Subcutaneous abdominal adipose tissue (tissue), 5 donors: Measurements from ENCODE around the gene PAX7.

Experiments
- H3K27ac ChIP-seq: one replicate; pipeline ENCODE4 v1.7.0; 2013; ENCODE audit warnings: low read depth, mild to moderate bottlenecking, inconsistent platforms, low read length, moderate library complexity
- H3K27me3 ChIP-seq, 5 donors: one replicate each; pipeline ENCODE4 v1.7.0; 2013; ENCODE audit warnings: low read length in 5 of 5, inconsistent platforms in 1 of 5; ENCODE audit not compliant: control insufficient read depth in 5 of 5, insufficient read depth in 4 of 5
- H3K36me3 ChIP-seq, 5 donors: one replicate each; pipeline ENCODE4 v1.7.0; 2013; ENCODE audit warnings: low read length in 5 of 5; ENCODE audit not compliant: control insufficient read depth in 5 of 5, insufficient read depth in 5 of 5
- H3K4me1 ChIP-seq, 5 donors: one replicate each; pipeline ENCODE4 v1.7.0; 2013; ENCODE audit warnings: low read length in 5 of 5, mild to moderate bottlenecking in 3 of 5, moderate library complexity in 1 of 5; ENCODE audit not compliant: control insufficient read depth in 5 of 5, insufficient read depth in 5 of 5
- H3K4me3 ChIP-seq, 5 donors: one replicate each; pipeline ENCODE4 v1.7.0; 2013; ENCODE audit warnings: low read length in 5 of 5, low read depth in 1 of 5
- H3K9ac ChIP-seq, 5 donors: one replicate each; pipeline ENCODE4 v1.7.0; 2013; ENCODE audit warnings: low read length in 5 of 5, mild to moderate bottlenecking in 4 of 5, moderate library complexity in 3 of 5
- H3K9me3 ChIP-seq, 5 donors: one replicate each; pipeline ENCODE4 v1.7.0; 2013; ENCODE audit warnings: low read length in 5 of 5; ENCODE audit not compliant: control insufficient read depth in 5 of 5
- donor health status: healthy.
- donor health status: healthy.
- donor health status: healthy.
- donor health status: healthy.
- donor health status: healthy.

Gene PAX7

DNA sequence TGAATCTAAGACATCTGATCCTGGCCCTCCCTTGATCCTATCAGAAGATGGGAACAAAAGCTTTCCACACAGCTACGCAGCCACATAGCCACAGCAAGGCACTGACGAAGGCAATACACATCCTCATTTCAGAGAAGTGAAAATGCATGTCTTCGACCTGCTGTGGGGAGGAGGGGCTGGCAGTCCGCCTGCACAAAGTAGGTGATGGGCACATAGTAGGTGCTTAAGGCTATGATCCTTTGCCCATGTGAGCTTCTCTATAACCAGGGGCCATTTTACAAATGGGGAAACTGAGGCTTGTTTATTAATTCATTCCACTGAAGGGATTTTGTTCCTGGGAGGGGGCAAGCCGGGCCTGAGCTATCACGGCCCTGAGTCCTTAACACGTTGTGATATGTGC, 94.2 kb downstream of the PAX7 start:
- peaks cover 20 to 83% (median 70%) of the 10 kb centered on the region in 5 donors for H3K27me3 ChIP-seq
- H3K9ac ChIP-seq = no peak overlapping the region
- no peak overlapping the region for H3K4me3 ChIP-seq
- no peaks in the 10 kb centered on the region for H3K36me3 ChIP-seq
- H3K27ac ChIP-seq = no peak overlapping the region
- H3K4me1 ChIP-seq = no peaks in the 10 kb centered on the region
- no peaks in the 10 kb centered on the region for H3K9me3 ChIP-seq

DNA sequence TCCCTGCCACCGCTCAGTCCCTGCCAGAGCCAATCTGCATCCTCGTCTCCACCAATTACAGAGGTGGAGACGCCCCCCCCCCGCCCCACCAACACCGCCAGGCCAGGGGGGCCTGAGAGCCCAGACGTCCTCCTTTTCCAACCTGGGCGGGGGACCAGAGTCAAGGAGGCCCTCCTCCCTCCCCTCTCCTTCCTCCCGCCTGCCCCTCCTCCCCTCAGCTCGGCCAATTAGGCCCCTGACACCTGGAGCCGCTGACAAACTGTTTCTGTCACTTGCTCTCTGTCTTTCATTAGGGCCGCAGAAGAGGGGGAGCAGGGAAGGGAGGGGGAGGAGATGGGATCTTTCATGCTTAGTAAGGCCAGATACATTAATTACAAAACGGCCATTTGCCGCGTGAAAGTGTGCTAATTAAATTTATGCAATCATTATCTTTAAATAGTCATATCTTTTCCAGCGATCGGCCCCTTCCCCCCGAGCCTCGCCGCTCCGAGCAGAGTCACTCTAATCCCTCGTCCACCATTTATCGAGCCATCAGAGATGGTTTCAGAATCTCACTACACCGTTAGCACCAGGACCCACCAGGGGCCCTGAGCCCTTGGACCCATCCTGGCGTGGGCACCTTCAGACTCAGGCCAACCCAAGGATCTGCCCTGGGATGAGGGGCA, 94.7 kb downstream of the PAX7 start:
- no peak overlapping the region for H3K4me3 ChIP-seq
- H3K27me3 ChIP-seq = peaks cover 18 to 83% (median 70%) of the 10 kb centered on the region in 5 donors
- no peak overlapping the region for H3K27ac ChIP-seq
- H3K9me3 ChIP-seq = no peaks in the 10 kb centered on the region
- H3K36me3 ChIP-seq = no peaks in the 10 kb centered on the region
- no peak overlapping the region for H3K9ac ChIP-seq
- no peaks in the 10 kb centered on the region for H3K4me1 ChIP-seq

DNA sequence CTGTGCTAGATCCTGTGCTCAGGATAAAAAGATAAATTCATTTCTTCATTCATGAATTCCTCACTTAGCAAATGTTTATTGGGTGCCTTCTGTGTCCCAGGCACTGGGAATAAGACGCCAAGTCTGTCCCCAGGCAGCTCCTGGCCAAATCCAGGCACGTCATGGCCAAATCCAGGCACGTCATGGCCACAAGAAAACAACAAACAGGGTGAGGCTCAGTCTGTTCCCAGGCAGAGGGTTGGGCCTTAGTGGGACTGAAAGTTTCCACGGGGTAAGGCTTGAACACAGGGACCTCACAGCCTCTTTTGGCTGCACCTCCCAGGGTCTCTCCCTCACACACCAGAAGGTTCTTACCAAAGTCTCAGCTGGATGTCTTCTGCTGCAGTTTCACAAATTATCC, 95.7 kb downstream of the PAX7 start:
- Histone ChIP-seq H3K4me3 (no peak overlapping the region), H3K36me3 (no peaks in the 10 kb centered on the region), H3K4me1 (no peaks in the 10 kb centered on the region), H3K9ac (no peak overlapping the region), H3K27me3 (peaks cover 17 to 75% (median 65%) of the 10 kb centered on the region in 5 donors), H3K27ac (no peak overlapping the region), H3K9me3 (no peaks in the 10 kb centered on the region)

DNA sequence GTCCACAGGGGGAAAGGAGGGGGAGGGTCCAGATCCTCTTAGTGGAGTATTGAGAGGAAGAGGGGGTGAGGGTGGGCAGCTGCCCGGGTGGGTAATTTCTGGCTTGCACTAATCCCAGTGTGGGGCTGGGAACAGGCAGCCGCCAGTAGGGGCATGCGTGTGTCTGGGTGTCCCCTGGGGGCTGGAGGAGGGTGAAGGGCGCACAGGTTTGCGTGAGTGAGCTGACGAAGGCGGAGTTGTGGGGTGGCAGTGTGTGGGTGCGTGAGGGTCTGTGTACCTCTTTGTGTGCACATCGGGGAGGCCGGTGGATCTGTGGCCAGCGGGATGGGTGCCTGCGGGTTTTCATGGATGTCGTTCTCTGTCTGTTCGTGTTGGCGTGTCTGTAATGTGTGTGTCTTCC, 97.3 kb downstream of the PAX7 start:
- H3K4me1 ChIP-seq = no peaks in the 10 kb centered on the region
- H3K27ac ChIP-seq = no peak overlapping the region
- H3K9ac ChIP-seq = no peak overlapping the region
- H3K27me3 ChIP-seq = peaks cover 20 to 78% (median 69%) of the 10 kb centered on the region in 5 donors
- H3K4me3 ChIP-seq = no peak overlapping the region
- H3K9me3 ChIP-seq = no peaks in the 10 kb centered on the region
- H3K36me3 ChIP-seq = no peaks in the 10 kb centered on the region

DNA sequence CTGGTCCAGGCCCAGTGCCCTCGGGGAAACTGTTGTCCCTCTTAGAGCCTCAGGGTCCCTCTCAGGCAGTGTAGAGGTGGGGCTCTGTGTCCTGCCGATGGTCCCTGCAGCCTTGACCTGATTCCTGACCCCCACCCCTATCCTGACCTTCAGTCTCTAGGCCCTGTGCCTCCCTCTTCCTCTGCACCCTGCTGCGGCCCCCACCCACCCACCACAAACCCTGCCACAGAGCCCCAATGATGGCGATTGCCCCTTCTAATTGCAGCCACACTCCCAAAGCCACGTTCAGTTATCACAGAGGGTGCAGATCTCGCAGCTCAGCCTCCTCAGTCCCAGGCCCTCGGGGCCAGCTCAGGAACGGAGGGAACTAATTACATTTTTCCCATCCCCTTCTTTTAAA, 99.7 kb downstream of the PAX7 start:
- H3K4me3 ChIP-seq = no peak overlapping the region
- no peaks in the 10 kb centered on the region for H3K9me3 ChIP-seq
- H3K4me1 ChIP-seq = no peaks in the 10 kb centered on the region
- no peak overlapping the region for H3K9ac ChIP-seq
- no peak overlapping the region for H3K27ac ChIP-seq
- no peaks in the 10 kb centered on the region for H3K36me3 ChIP-seq
- H3K27me3 ChIP-seq = peaks cover 24 to 82% (median 79%) of the 10 kb centered on the region in 5 donors

DNA sequence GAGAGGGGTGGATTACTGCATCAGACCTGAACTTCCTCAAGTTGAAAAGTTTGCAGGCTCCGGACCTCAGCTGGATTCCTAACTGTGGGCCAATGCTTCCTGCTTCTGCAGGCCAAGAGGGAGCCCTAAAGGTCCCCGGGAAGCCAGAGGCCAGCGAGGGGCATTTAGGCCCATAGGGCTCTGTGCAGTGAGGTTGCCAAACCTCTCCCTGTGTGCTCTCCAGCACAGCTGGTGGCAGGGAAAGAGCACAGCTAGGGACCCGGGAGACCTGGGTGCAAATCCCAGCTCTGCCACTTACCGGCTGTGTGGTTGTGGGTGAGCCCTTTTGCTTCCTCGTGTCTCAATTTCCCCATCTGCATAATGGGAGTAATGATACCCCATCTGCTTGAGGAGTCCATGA, 100.5 kb downstream of the PAX7 start:
- H3K27ac ChIP-seq = no peak overlapping the region
- no peak overlapping the region for H3K4me3 ChIP-seq
- H3K9ac ChIP-seq = no peak overlapping the region
- H3K27me3 ChIP-seq = peaks cover 24 to 79% (median 78%) of the 10 kb centered on the region in 5 donors
- no peaks in the 10 kb centered on the region for H3K36me3 ChIP-seq
- H3K9me3 ChIP-seq = no peaks in the 10 kb centered on the region
- no peaks in the 10 kb centered on the region for H3K4me1 ChIP-seq

DNA sequence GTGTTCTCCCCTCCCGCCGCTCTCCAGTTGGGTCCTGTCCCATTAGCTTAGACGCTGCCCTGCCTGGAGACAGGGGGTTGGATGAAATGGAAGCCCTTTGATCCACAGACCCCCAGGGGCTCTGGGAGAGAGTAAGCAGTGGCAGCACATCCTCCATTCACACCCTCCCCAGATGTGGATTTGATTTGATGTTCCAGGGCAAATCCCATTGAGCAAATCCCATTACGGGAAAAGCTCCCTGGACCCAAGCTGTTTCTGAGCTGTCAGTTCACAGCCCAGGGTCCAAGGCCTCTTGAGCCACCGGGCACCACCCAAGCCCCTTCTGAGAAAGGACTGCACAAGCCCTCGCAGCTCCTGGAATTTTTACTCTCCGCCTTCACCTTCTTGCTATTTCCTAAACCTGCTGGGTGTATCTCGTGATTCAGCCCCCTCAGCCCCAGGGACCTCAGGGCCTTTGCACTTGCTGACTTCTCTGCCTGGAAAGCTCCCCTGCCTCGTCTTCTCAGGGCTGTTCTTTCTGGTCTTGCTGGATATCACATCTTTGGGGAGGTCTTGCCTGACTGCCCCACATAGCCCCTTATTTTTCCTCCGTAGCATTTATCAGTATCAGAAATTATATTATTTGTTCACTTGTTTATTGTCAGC, 101.1 kb downstream of the PAX7 start:
- Histone ChIP-seq H3K4me1 (no peaks in the 10 kb centered on the region), H3K27ac (no peak overlapping the region), H3K4me3 (no peak overlapping the region), H3K27me3 (peaks cover 24 to 74% (median 73%) of the 10 kb centered on the region in 5 donors), H3K9ac (no peak overlapping the region), H3K36me3 (no peaks in the 10 kb centered on the region), H3K9me3 (no peaks in the 10 kb centered on the region)

DNA sequence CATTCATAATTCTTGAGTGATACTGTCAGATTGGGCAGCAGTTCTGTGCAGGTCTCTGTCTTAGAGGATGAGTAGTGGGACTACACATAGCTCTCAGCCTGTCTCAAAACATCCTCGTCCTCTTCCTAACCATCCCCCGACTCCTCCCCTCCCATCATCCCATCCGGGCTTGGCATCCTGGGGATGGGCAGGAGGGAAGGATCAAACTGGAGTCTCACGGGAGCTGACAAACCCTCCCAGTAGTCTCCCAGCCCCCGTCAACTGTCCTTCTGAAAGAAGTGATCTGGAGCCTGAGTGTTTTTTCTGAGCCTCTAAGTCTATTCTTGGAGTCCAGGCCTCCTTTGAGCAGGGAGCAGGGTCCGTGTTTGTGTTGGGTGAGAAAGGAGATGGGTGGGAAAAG, 102.0 kb downstream of the PAX7 start:
- Histone ChIP-seq H3K36me3 (no peaks in the 10 kb centered on the region), H3K9ac (no peak overlapping the region), H3K27ac (no peak overlapping the region), H3K27me3 (peaks cover 21 to 67% (median 63%) of the 10 kb centered on the region in 5 donors), H3K4me1 (no peaks in the 10 kb centered on the region), H3K4me3 (no peak overlapping the region), H3K9me3 (no peaks in the 10 kb centered on the region)

DNA sequence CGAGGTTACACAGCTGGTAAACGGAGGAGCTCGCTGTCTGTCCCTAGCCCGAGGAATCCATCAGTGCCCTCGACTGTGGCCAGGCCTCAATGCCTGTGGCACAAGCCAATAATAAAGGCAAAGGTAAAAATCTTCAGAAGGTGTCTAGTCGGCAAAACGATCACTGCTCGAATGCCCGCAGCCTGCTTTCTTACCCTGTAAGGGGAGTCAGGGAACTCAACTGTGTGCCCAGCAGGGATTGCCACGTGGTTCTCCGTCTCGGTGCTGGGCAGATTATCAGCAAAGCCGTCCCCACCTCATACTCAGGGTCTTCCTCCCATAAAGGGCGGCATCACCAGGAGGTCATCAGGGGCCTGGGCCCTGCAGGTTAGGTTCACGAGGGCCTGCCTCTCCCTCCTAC, 103.4 kb downstream of the PAX7 start:
- H3K27me3 ChIP-seq = peaks cover 20 to 65% (median 61%) of the 10 kb centered on the region in 5 donors

DNA sequence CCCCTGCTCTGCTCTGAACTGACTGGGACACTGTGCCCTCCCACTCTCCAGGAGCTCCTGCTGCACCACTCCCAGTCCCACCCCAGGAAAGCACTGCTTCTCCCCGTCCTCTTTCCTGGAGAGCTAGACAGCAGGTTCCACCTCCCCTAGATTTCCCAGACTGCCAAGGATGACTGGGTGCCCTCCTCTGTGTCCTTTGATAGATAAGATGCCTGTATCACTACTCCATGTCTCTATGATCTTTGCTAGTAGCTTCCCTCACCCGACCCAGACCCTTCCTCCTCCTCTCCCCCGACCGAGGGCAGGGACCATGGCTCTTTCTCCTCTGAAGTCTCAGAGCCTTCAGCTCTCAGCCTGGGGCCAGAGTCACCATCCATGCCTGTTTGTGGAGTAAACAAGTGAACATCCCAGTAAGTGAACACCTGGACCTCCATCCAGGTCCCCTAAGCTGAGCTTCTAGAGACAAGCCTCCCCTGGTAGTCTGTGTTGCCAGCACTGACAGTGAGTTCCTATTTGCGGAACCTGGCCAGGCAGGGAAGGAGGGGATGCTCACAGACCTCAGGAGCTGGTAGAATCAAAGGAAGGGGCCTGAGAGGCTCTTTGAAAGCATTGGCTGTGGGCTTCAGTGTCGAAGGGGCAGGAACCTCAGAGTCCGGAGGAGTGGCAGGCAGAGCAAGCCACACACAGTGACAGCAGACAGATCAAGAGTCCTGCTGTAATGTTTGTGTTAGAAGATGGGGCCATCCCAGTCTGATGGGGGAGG, 104.0 kb downstream of the PAX7 start:
- Histone ChIP-seq H3K27me3 (peaks cover 20 to 64% (median 62%) of the 10 kb centered on the region in 5 donors), H3K27ac (no peak overlapping the region), H3K4me1 (no peaks in the 10 kb centered on the region), H3K36me3 (no peaks in the 10 kb centered on the region), H3K4me3 (no peak overlapping the region), H3K9me3 (no peaks in the 10 kb centered on the region), H3K9ac (no peak overlapping the region)

More for the DNA sequence above, 103.4 kb downstream of the PAX7 start:
- no peaks in the 10 kb centered on the region for H3K4me1 ChIP-seq
- H3K36me3 ChIP-seq = no peaks in the 10 kb centered on the region
- no peaks in the 10 kb centered on the region for H3K9me3 ChIP-seq
- H3K4me3 ChIP-seq = no peak overlapping the region
- H3K9ac ChIP-seq = no peak overlapping the region
- H3K27ac ChIP-seq = no peak overlapping the region
